Naive thymus-derived CD4-positive, alpha-beta T cell (primary cell): ENCODE results near the gene RPS27A. TPM values are rescaled to one million over a fixed set of nuclear protein-coding genes. Genes with fewer than 3 reads are reported as not detected.

Experiments
- polyA plus RNA-seq, 2 donors: library from polyadenylated mRNA; unstranded; fragments of 300-500 nt; fragmentation: Illumina TruSeq; gene quantifications; one replicate each; pipeline ENCODE4 v1.2.3, GENCODE V29; 2021
- total RNA-seq, 6 experiments: library from RNA in 5 of 6; stranded (reverse) in 5 of 6; gene quantifications; 1 replicate in 5 of 6; 2 replicates in 1 of 6; pipeline ENCODE4 v1.2.3 and lab custom pipeline; 2021 to 2026

RPS27A gene
- total and polyA plus RNA-seq, 7 experiments from 2014 or later = 948 to 4,603 (median 2,191) TPM

Other genes starting within 250 kb of the RPS27A start
- gene RTN4, start 182.2 kb upstream of the RPS27A start, total RNA-seq = 100 to 1,000 TPM in 1 of 5 experiments, 10 to 100 TPM in 4; 59.6 to 100 (median 65.1) TPM
- 100 to 1,000 TPM in 1 of 2 donors, 10 to 100 TPM in 1; 61.2 to 126 TPM for gene RTN4, start 182.2 kb upstream of the RPS27A start, polyA plus RNA-seq
- gene CLHC1, start 395 bp upstream of the RPS27A start, total RNA-seq = 10 to 100 TPM in 3 of 5 experiments, 1 to 10 TPM in 2; 5.3 to 19.5 (median 15.1) TPM
- gene CLHC1, start 395 bp upstream of the RPS27A start, polyA plus RNA-seq = 1 to 10 TPM; 1.0 to 3.2 TPM
- gene MTIF2, start 36.5 kb downstream of the RPS27A start, total RNA-seq = 10 to 100 TPM; 23.0 to 35.5 (median 28.0) TPM
- 10 to 100 TPM; 13.1 to 17.8 TPM for gene MTIF2, start 36.5 kb downstream of the RPS27A start, polyA plus RNA-seq
- 10 to 100 TPM in 4 of 5 experiments, 1 to 10 TPM in 1; 9.9 to 53.3 (median 15.9) TPM for gene CCDC88A, start 187.2 kb downstream of the RPS27A start, total RNA-seq
- 1 to 10 TPM; 1.2 to 5.1 TPM for gene CCDC88A, start 187.2 kb downstream of the RPS27A start, polyA plus RNA-seq